GM19467 (cell line): ENCODE data around the gene PLPPR1.
"Not testable (repeated sequence)": the region's sequence is repeated elsewhere in the genome, so short reads cannot be mapped to it uniquely, and the experiment has no call there.

Experiments used
- ATAC-seq: cut with Tn5 transposase; IDR thresholded peaks from one replicate; pipeline ENCODE4 v1.9.1; 2021; ENCODE audit warnings: mild to moderate bottlenecking, moderate library complexity; ENCODE audit not compliant: unreplicated experiment

Gene PLPPR1

DNA sequence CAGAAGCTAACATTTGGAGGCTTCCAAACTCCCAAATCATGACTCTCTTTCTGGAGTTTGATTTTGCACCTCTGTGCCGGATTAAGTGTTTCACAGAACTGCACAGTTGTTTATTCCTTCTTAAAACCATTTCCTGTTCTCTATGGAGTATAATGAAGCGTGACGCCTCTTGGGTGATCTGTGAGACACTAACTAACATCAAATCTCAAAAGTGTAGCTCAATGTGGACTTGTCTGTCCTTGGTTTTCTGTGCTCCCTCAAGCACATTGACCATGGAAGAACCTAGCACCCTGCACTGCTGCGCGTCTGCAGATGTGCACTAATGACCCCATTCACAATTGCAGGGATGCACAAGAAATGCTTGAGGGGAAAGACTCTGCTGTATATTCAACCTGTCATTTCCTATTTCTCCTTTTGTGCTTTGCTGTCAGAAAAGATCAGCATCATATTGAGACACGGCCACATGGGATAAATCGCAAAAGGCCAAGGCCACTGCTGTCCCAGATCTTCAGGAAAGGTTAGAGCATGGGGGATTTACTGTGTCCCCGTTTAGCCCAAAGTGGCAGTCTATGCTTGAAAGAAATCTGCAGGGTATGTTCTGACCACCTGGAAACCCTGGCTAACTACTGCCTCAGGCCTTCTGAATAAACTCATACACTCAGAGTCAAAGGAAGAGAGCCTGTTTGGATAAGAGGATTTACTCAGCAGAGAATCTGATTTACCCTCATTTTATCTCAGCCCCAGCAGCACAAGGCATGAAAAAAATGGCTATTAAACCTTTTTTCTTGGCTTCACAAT is 246.6 kb downstream of the PLPPR1 start:
- no peak for ATAC-seq

DNA sequence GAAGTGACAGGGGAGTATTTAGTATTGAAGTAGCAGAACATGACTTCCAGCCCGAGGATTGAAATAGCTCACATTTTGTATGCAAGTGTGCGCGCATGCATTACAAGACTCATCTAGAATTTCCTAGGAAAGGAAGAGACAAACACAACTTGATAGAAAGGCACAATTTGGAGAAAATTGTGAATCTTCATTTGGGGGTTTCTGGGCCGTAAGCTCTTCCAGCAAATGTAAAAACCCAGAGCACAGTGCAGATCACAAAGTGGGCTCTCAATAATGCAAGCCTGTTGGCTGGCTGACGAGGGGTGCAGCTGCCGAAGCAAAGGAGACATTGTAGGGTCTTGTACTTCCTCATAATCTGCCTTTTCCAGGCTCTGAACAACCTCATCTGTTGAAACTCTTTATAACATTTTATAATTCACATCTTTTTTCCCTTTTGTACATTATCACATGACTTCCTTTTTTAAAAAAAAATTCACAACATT is 247.3 kb downstream of the PLPPR1 start:
- ATAC-seq = no peak

DNA sequence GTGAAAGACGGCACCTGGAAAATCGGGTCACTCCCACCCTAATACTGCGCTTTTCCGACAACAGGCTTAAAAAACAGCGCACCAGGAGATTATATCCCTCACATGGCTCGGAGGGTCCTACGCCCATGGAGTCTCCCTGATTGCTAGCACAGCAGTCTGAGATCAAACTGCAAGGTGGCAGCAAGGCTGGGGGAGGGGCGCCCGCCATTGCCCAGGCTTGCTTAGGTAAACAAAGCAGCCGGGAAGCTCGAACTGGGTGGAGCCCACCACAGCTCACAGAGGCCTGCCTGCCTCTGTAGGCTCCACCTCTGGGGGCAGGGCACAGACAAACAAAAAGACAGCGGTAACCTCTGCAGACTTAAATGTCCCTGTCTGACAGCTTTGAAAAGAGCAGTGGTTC is 262.5 kb downstream of the PLPPR1 start:
- ATAC-seq = not testable (repeated sequence)

DNA sequence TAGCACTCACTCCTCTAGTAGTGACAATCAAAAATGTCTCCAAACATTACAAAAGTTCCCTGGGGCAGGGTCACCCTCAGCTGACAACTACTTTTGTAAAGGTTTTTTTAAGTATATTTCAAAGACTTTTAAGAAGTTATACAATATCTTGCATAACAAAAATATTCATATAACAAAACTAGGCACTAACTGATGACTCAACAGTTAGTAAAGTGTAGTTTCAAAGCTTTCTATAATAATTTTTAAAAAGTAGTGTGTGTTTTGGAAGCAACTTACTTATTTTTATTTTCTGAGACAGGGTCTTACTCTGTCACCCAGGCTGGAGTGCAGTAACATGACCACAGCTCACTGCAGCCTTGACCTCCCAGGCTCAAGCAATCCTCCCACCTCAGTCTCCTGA is 271.4 kb downstream of the PLPPR1 start:
- ATAC-seq = no peak

DNA sequence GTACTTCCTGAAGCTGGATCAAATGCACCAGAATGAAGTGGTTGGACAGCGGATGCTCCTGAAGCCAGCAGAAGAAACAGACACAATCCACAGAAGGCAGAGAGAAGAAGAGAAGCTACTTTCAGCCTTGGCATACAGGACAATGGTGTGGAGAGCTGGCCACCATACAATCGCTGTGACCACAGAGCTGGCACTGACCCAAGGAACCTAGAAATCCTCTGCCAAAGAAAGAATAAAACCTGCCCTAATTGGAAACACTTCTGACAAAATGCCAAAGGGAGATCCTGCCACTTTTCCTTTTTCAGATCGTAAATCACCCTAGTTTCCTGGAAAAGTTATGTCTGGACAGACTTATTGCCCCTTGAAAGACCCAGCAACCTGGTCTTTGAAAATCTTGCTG is 278.5 kb downstream of the PLPPR1 start:
- no peak for ATAC-seq

DNA sequence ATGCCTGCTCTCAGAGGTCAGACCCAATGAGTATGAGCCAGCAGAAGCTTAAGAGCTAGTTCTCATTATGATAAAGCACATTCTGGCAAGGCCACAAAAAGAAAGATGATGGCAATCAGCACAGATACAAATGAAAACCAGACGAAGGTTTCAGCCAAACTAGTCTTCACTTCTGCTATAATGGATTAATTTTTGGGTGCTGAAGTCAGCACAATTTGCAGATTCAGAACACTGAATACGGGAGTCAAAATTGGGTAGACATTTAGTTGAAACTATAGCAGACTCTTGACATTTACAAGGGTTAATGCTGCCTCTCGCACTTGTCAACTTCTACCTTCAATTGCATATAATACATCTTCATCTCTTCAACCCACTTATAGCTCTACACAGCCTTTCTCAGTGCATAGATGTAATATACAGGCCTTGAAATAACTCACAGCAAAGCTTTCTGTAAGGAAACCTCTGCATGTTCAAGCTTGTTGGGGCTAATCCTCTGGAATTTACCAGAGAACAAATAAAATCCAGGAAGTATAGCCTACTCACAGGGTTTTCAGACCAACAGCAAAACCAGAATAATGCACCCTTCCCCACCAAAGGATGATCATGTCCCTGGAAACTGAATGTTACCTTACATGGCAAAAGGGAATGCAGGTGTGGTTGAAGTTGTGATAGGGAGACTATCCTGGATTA is 279.1 kb downstream of the PLPPR1 start:
- no peak for ATAC-seq

DNA sequence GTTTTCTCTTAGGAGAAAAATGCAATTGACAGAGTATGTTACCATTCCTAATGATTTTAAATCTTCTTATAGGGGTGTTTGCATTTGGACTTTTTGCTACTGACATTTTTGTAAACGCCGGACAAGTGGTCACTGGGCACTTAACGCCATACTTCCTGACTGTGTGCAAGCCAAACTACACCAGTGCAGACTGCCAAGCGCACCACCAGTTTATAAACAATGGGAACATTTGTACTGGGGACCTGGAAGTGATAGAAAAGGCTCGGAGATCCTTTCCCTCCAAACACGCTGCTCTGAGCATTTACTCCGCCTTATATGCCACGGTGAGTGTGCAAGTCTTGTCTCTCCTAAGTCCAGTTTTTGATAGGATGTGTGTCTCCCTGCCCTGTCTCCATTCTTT is 280.6 kb downstream of the PLPPR1 start:
- no peak for ATAC-seq

DNA sequence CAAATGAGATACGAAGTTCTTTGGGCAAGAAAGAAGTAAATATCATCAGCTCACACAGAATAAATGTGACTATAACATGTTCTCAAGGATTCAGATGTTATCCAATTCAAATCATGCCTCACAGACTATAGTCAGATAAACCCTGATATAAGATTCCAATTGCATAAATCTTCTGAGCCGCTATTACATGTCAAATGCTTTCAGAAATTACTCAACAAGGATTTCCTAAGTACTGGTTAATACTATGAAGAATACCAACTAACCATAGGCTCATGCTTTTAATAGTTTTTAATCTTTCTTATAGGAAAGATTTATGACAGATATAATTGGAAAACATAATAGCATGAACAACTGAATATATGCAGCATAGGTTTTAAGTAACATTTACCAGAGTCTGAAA is 282.7 kb downstream of the PLPPR1 start:
- no peak for ATAC-seq

DNA sequence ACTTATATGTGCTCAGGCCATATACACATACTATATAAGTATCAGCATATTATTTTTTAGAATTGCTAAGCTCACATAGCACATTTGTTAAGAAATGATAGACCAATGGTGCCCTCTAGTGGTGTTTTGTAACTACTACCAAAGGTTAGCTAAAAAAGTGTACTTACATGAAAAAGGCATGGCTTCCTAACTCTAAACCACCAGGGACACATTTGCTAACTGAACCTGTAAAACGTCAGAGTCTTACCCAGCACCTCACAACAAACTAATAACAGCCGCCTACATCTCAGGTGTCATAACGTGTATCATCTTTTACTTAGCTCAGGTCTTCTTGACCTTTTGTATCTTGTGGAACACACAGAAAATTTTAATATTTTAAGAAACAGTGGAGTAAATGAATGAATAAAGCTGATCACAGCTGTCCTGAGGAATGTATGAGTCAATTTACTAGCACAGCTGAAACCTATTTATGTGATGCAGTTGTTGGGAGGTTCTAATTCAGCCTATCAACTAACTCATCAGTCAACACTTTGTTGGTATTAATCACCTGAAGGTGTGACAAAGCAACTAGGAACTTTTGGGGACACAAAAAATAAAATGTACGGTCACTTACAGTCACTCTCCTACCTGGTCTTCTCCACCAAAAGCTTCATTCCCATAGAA is 283.4 kb downstream of the PLPPR1 start:
- ATAC-seq = peak; percentile 86

DNA sequence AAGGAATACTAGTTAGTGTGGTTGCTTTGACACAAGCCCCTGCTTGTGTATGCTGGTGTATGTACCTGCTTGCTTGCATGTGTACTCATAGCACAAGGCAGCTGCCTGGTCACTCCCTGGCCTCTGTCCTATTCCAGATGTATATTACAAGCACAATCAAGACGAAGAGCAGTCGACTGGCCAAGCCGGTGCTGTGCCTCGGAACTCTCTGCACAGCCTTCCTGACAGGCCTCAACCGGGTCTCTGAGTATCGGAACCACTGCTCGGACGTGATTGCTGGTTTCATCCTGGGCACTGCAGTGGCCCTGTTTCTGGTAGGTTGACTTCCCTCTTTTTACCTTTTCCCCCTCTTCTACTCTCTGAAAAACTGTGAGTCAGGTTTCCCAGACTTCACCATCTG is 284.1 kb downstream of the PLPPR1 start:
- ATAC-seq = no peak

DNA sequence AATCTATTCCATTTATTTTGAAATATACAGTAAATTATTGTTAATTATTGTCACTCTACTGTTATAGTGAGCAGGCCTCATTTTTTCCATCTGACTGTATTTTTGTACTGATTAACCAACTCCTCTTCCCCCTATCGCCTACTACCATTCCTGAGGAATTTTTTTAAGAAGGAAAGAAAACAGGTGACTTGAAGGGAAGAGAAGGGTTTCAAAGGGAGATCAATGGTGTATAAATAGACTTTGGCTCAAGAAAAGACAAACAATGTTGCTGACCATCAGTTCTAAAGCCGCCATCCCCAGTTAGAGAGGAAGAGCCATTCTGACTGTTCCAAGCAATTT is 286.6 kb downstream of the PLPPR1 start:
- no peak for ATAC-seq

DNA sequence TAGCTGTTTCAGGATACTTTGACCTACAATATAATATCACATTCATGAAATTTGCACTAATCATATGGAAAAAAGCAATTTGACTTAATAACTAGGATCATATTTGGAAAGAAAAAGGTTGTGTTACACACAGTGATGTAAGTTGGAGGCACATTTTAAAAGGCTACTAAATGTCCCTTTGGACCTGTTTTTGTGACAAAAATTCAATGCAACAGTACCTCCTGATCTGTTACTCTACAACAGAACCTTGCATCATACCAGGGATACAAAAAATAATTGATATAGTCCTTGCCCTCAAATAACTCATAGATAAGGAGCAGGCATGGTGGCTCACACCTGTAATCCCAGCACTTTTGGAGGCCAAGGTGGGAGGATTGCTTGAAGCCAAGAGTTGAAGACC is 289.2 kb downstream of the PLPPR1 start:
- no peak for ATAC-seq

DNA sequence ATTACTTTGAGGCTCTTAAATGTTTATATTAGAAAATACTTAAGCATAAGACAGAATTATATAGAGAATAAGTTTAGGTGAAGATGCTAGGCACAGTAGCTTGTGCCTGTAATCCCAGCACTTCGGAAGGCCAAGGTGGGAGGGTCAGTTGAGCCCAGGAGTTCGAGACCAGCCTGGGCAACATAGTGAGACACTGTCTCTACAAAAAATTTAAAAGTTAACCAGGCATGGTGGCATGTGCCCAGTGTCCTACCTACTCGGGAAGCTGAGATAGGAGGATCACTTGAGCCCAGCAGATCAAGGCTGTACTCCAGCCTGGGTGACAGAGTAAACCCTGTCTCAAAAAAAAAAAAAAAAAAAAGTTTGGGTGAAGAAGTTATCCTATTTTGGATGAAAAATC is 294.6 kb downstream of the PLPPR1 start:
- no peak for ATAC-seq

DNA sequence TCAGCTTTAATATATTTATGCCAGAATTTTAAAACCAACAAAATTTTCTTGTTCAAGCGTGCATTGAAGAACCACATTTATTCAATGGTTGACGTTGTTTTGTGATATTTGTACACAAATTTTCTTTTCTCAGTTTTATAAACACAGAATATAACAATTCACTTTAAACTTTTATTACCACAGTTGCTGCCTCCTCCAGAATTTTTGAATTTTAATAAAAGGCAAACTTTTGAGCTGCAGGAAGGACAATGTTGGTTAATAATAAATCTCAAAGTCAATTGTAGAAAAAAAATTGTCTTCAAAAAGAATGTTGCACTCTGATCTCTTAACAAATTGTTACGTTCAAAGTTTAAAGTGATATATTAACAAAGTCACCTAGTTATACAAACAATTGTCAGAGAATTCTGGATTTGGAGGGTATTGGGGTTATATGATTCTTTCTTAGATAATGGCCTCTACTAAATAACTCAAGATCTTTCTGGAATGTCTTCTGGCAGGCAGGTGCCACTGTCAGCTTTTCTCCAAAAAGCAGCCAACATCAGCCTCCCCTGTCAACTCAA is 295.8 kb downstream of the PLPPR1 start:
- no peak for ATAC-seq

DNA sequence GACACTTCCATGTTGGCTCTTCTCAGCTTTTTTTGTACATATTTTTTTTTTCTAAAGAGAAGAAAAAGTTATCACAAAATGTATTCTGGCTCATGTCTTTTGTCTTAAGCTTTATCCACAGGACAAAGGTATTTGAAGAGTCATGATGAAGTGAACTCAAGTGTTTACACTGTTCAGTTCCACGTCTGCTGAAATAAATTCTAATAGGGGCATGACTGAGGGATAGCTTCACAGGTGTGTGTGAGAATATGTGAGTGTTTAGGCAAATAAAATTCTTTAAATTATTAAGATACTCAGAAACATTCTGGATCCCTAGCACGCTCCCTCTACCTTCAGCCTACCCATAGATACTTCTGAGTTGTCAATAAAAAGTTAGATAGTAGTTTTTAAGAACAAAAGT is 296.5 kb downstream of the PLPPR1 start:
- ATAC-seq = no peak

DNA sequence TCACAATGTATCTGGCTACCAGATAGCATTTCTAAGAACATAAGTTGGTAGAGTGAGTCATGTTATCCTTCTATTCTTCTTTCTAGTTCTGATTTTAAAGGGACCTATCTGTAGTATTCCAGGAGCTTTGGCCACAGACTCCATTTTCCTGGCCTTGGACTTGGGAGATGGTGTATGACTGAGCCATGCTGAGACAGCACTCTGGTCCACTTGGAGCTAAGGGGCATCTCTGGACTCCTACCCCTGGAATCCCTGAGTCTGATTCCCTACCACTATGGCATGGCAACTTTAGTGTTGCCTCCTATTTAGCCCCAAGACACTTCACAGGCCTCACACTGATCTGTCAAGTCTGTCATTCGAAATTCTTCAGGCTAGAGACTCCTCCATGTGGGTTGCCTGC is 297.5 kb downstream of the PLPPR1 start:
- ATAC-seq = no peak

DNA sequence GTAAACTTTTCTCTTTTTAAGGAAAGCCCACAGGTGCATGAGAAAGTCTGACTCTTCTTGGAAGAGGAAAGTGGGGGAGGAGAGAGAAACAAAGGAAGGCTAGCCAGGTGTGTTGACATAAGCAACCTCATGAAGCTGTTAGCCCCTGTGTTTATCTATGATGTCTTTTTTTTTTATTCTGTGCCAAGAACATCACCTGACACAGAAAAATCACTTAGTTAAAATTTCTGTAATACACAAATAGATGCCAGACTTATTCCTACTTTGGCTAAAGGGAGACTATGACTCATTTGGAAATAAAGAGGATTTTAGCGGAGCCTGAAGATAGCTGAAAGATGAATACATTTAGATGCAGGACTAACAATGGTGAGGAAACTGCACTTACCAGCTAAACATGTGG is 298.0 kb downstream of the PLPPR1 start:
- ATAC-seq = no peak

DNA sequence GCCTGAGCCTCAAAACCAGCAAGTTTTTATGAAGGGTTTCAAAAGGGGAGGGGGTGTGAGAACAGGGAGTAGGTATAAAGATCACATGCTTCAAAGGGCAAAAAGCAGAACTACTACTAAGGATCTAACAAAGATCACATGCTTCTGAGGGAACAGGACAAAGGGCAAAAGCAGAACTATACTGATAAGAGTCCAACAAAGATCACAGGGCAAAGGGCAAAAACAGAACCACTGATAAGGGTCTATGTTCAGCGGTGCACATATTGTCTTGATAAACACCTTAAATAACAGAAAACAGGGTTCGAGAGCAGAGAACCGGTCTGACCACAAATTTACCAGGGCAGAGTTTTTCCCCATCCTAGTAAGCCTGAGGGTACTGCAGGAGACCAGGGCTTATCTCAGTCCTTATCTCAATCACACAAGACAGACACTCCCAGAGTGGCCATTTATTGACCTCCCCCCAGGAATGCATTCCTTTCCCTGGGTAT is 298.9 kb downstream of the PLPPR1 start:
- ATAC-seq = not testable (repeated sequence)

DNA sequence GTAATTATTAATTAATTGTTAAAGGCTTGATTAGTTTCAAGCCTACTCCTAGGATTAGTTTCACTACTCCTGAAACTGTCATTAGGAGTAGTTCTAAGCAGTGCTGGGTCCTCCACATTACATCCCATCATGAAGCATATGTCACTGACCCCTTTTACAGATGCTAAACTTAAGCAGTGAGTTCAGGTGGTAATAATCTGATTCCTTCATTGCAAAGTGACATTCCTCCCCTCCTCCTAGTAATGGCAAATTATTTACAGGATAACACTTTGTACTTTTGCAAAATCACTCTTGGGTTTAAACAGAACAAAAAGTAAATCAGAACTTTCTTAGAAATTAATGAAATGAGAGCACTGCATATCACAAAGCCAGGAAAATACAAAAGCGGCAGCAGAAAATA is 303.8 kb downstream of the PLPPR1 start:
- no peak for ATAC-seq

DNA sequence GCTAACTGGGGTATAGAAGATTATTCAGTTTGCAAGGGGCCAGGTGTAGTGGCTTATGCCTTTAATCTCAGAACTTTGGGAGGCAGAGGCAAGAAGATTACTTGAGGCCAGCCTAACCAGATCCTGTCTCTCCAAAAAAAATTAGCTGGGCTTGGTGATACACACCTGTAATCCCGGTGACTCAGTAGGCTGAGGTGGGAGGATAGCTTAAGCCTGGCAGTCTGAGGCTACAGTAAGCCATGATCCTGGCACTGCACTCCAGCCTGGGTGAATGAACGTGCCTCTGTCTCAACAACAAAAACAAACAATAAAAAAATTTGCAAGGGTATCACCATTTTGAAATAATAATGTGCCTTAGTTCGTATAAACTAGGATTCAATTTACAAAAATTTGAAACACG is 305.0 kb downstream of the PLPPR1 start:
- ATAC-seq = no peak

DNA sequence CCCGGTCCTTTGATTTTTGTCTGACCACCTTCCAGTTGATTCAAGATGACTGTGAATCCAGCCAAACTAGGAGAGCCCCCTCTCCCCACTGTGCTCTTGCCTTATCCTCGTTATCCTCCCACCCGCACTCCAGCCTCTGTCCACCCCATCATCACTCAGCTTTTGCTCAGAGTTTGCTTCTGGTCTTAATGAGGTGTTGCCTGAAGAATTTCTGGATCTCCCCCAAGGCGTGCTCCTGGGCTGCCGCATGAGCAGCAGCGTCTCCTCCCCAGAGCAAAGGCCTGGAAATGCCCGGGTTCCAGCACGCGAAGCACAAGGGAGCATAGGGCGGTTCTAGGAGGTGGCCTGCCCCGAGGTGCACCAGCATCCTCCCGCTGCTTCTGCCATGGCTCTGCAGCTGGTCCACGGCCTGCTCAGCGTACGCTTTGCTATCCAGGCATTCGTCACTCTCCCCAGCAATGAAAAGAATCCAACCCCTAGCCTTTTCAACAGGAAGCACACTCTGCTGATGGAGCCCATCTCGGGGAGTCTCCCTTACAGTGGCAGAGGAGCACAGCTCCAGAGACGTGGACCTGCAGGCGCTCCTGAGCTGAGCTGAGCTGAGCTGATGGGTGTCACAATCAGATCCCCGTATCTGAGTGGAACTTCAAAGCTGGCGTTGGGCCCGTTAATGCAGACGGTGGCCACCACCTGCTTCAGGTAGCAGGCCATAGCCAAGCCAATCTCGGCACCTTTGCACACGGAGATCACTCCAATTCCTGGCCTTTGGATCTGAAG is 305.6 kb downstream of the PLPPR1 start:
- no peak for ATAC-seq
